HG03025 (cell line): ENCODE data around the gene H19.

Source experiments
- ATAC-seq: cut with Tn5 transposase; IDR thresholded peaks from one replicate; pipeline ENCODE4 v1.9.1; 2021; ENCODE audit warnings: mild to moderate bottlenecking, moderate library complexity; ENCODE audit not compliant: unreplicated experiment, low FRiP score

H19 gene

DNA sequence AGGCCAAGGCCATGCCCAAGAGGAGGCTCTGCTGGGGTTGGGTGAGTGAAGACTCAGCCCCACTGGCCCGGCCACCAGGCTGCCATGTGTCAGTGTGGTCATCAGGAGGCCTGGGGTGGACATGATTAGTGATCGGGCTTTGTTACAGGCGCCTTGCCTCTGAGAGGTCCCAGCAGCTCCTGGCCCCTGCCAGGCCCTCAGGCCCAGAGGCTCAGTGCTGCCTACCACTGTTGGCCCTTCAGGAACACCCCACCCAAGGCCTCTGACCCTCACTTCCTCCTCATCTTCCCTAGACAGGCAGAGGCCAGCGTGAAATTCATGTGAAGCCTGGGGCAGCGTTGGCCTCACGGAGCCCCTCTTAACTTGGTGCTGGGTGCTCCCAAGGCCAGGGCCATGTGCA is 48.3 kb downstream of the H19 start:
- ATAC-seq, result no peak

DNA sequence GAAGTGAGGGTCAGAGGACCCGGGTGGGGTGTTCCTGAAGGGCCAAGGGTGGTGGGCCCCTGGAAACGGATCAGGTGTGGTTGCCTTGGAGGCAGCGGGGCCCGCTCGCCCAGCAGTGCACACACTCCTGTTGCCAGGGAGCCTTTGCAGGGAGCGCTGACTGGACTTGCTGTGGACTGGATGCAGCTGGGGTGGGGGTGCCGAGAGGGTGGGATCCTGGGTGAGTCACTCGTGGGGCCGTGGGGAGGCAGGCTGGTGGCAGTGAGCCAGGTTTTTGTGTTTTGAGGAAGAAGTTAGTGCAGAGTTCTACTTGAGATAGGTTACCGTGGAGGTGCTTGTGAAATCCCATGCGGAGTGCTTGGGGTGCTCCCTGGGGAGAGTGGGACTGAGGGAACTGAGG is 49.3 kb downstream of the H19 start:
- ATAC-seq, result no peak

GRCh38 chr11:1947592-1948237 is 49.9 kb downstream of the H19 start:
- no peak for ATAC-seq

GRCh38 chr11:1946812-1947484 is 50.7 kb downstream of the H19 start, which contains the start of gene MRPL23:
MRPL23 (plus strand) TSS chr11:1947332; CDS start chr11:1947363, 31 bp downstream.
- no peak for ATAC-seq
